GM21528 (cell line): ENCODE data around the gene LRRC8D.
"Not testable (repeated sequence)": the region's sequence is repeated elsewhere in the genome, so short reads cannot be mapped to it uniquely, and the experiment has no call there.

Experiments used
- ATAC-seq: cut with Tn5 transposase; IDR thresholded peaks from one replicate; pipeline ENCODE4 v1.9.1; 2021; ENCODE audit warnings: mild to moderate bottlenecking, moderate library complexity; ENCODE audit not compliant: unreplicated experiment, low FRiP score

LRRC8D gene

GRCh38 chr1:89980605-89981004, 159.8 kb downstream of the LRRC8D start:
- no peak for ATAC-seq

GRCh38 chr1:89982846-89983245, 162.0 kb downstream of the LRRC8D start:
- ATAC-seq, result not testable (repeated sequence)

GRCh38 chr1:89984564-89985116, 163.8 kb downstream of the LRRC8D start:
- not testable (repeated sequence) for ATAC-seq

GRCh38 chr1:89986020-89986419, 165.2 kb downstream of the LRRC8D start:
- no peak for ATAC-seq
